Uterus (tissue), 4 donors: ENCODE results near the gene TPO. TPM values are rescaled to one million over a fixed set of nuclear protein-coding genes. Genes with fewer than 3 reads are reported as not detected.
"Not testable (repeated sequence)": the region's sequence is repeated elsewhere in the genome, so short reads cannot be mapped to it uniquely, and the experiment has no call there.

ENCODE experiments used
- DNase-seq, 2 donors: peaks; one replicate each; pipeline ENCODE4 v3.0.0-alpha.2; 2019 to 2020
- H3K27ac ChIP-seq, 2 donors: fragments of 200-600 bp; sonication (generic); 1 replicate in 1 of 2; 2 replicates in 1 of 2; pipeline ENCODE4 v1.5.1; 2016 to 2018
- H3K27me3 ChIP-seq, 2 donors: fragments of 200-600 bp; sonication (generic); one replicate each; pipeline ENCODE4 v1.5.1; 2018 to 2019; ENCODE audit warnings: control low read depth in 1 of 2
- H3K36me3 ChIP-seq, 2 donors: fragments of 200-600 bp; sonication (generic); one replicate each; pipeline ENCODE4 v1.5.1; 2019; ENCODE audit warnings: control low read depth in 1 of 2
- H3K4me1 ChIP-seq, 2 donors: fragments of 200-600 bp; sonication (generic); one replicate each; pipeline ENCODE4 v1.5.1; 2018 to 2019; ENCODE audit warnings: control low read depth in 1 of 2
- H3K4me3 ChIP-seq, 2 donors: fragments of 200-600 bp; sonication (generic); 1 replicate in 1 of 2; 2 replicates in 1 of 2; pipeline ENCODE4 v1.5.1; 2018 to 2019; ENCODE audit warnings: mild to moderate bottlenecking in 1 of 2
- H3K9me3 ChIP-seq, 2 donors: fragments of 200-600 bp; sonication (generic); one replicate each; pipeline ENCODE4 v1.5.1; 2019; ENCODE audit warnings: control low read depth in 1 of 2
- CTCF ChIP-seq, 4 experiments: fragments of 200-600 bp in 2 of 4; fragments of 450-650 bp in 2 of 4; sonication (generic) in 2 of 4; IDR thresholded peaks; one replicate each; pipeline ENCODE4 v1.5.1; 2016 to 2019; ENCODE audit warnings: antibody characterized with exemption in 4 of 4, mild to moderate bottlenecking in 2 of 4, moderate library complexity in 1 of 4
- POLR2A ChIP-seq, 2 donors: fragments of 450-650 bp; IDR thresholded peaks; one replicate each; pipeline ENCODE4 v1.6.1; 2016; ENCODE audit warnings: antibody characterized with exemption in 2 of 2, mild to moderate bottlenecking in 1 of 2, moderate library complexity in 1 of 2
- intact Hi-C: fragments of 100-400 bp; cut with DNase I; formaldehyde crosslinking; loops from one replicate; pipeline ENCODE4 v1.15.1; 2023; ENCODE audit warnings: low total_unique reads
- total RNA-seq, 4 donors: library from RNA; depleted of rRNA in 3 of 4; stranded (reverse); fragments of >200 nt in 3 of 4; gene quantifications; one replicate each; pipeline versions ENCODE4 v1.1.0 to v1.2.4, GENCODE V29; 2014 to 2023
- donor health status: DM: yes; HTN: yes; CAD: no.

The TPO gene
- total RNA-seq, 4 donors from 2014 or later: 4.4 TPM; not detected in 3

- H3K27me3 ChIP-seq: no peaks in the 10 kb centered on the region
- no peak for DNase-seq
- no peaks in the 10 kb centered on the region for H3K36me3 ChIP-seq
- no peak for TF ChIP-seq POLR2A (IDR thresholded peaks at IDR 0.05)
- no peak for TF ChIP-seq CTCF (IDR thresholded peaks at IDR 0.05)
- intact Hi-C loops: no loop called here
- H3K27ac ChIP-seq: no peak overlapping the region
- no peak overlapping the region for H3K4me3 ChIP-seq
- H3K9me3 ChIP-seq: no peaks in the 10 kb centered on the region
- H3K4me1 ChIP-seq: no peaks in the 10 kb centered on the region
Measured at GRCh38 chr2:1489486-1489885, 76.2 kb downstream of the TPO start.

- H3K4me3 ChIP-seq, H3K9me3 ChIP-seq, H3K27ac ChIP-seq, H3K4me1 ChIP-seq, DNase-seq, H3K36me3 ChIP-seq, H3K27me3 ChIP-seq, intact Hi-C loops: not testable (repeated sequence)
Measured at GRCh38 chr2:1490381-1490780, 77.1 kb downstream of the TPO start.

- Histone ChIP-seq H3K36me3 (no peaks in the 10 kb centered on the region), H3K4me1 (no peaks in the 10 kb centered on the region), H3K27me3 (no peaks in the 10 kb centered on the region), H3K4me3 (no peak overlapping the region), H3K27ac (no peak overlapping the region), H3K9me3 (no peaks in the 10 kb centered on the region)
- DNase-seq: no peak
- TF ChIP-seq POLR2A (IDR thresholded peaks at IDR 0.05) (no peak), CTCF (IDR thresholded peaks at IDR 0.05) (no peak)
- intact Hi-C loops: no loop called here
Measured at GRCh38 chr2:1491751-1492150, 78.5 kb downstream of the TPO start.

- H3K27me3 ChIP-seq, DNase-seq, H3K36me3 ChIP-seq, H3K27ac ChIP-seq, H3K9me3 ChIP-seq, intact Hi-C loops, H3K4me3 ChIP-seq, H3K4me1 ChIP-seq: not testable (repeated sequence)
Measured at GRCh38 chr2:1492231-1492630, 79.0 kb downstream of the TPO start.

GRCh38 chr2:1492711-1493430 is 79.6 kb downstream of the TPO start:
- H3K27ac ChIP-seq: no peak overlapping the region
- intact Hi-C loops: no loop called here

More at GRCh38 chr2:1492711-1493430, 79.6 kb downstream of the TPO start:
- DNase-seq: no peak
- Histone ChIP-seq H3K9me3 (no peaks in the 10 kb centered on the region), H3K4me1 (no peaks in the 10 kb centered on the region), H3K27me3 (no peaks in the 10 kb centered on the region), H3K36me3 (no peaks in the 10 kb centered on the region), H3K4me3 (no peak overlapping the region)
- TF ChIP-seq POLR2A (IDR thresholded peaks at IDR 0.05) (no peak), CTCF (IDR thresholded peaks at IDR 0.05) (no peak)
